K562 (cell line): ENCODE data around the gene NRG2. TPM values are rescaled to one million over a fixed set of nuclear protein-coding genes. Genes with fewer than 3 reads are reported as not detected.

Source experiments
- ATAC-seq: fragments of 200-7000 bp; cut with Tn5 transposase; 3 replicates; pipeline ENCODE4 v1.9.1; 2020; ENCODE audit warnings: moderate library complexity
- BruUV-seq: library from RNA; stranded (reverse); fragments of 400-500 nt; replicated peaks from 2 replicates; lab custom pipeline; 2021; lab: Mats Ljungman, UMichigan
- CTCF ChIA-PET: fragments of 300-600 bp; formaldehyde crosslinking; extraction: SDS; loops from one replicate; lab custom pipeline; 2021; ENCODE audit warnings: low intra/inter-chr PET ratio; lab: Yijun Ruan, JAX
- POLR2A ChIA-PET: fragments of 300-600, 350-650 bp; sonication (Branson Sonifier 250); formaldehyde crosslinking; extraction: SDS; loops from one replicate; lab custom pipeline; 2021; ENCODE audit warnings: antibody characterized with exemption, inconsistent platforms; lab: Yijun Ruan, JAX
- DNase-seq, 4 experiments: peaks; one replicate each; pipeline versions ENCODE4 v3.0.0 to v3.0.0-alpha.2; 2011 to 2018; ENCODE audit warnings: low spot score in 3 of 4, mixed read lengths in 3 of 4; ENCODE audit errors: extremely low read depth in 1 of 4
- FAIRE-seq: peaks from 2 replicates; lab custom pipeline; 2011; peaks lifted over from hg19 to GRCh38; lab: Jason Lieb, UNC
- H2AFZ ChIP-seq: 2 replicates; pipeline ENCODE4 v1.6.0; 2011; ENCODE audit warnings: low read depth, low read length, control low read depth, inconsistent platforms
- H3K27ac ChIP-seq: fragments of 200-600 bp; 3 replicates; pipeline ENCODE4 v1.8.0; 2011; ENCODE audit warnings: low read depth, mild to moderate bottlenecking, control low read depth, inconsistent platforms, low read length, moderate library complexity, mixed read lengths; ENCODE audit errors: extremely low read depth
- H3K27me3 ChIP-seq, 2 experiments: fragments of 300-600 bp in 1 of 2; 2 replicates in 1 of 2; 3 replicates in 1 of 2; pipeline versions ENCODE4 v1.6.0 to v1.8.0; 2011; ENCODE audit warnings: inconsistent platforms in 2 of 2, low read length in 2 of 2, mild to moderate bottlenecking in 1 of 2, mixed read lengths in 1 of 2, moderate library complexity in 1 of 2; ENCODE audit not compliant: control insufficient read depth in 2 of 2, insufficient read depth in 2 of 2
- H3K36me3 ChIP-seq: fragments of 300-600 bp; 3 replicates; pipeline ENCODE4 v1.8.0; 2011; ENCODE audit warnings: mild to moderate bottlenecking, low read length, inconsistent platforms; ENCODE audit not compliant: control insufficient read depth, insufficient read depth
- H3K4me1 ChIP-seq, 2 experiments: fragments of 200-600 bp in 1 of 2; replicated peaks in 1 of 2; 2 replicates in 1 of 2; 3 replicates in 1 of 2; pipeline versions ENCODE4 v1.5.1 to v1.8.0; 2011; ENCODE audit warnings: inconsistent platforms in 2 of 2, low read length in 2 of 2, mild to moderate bottlenecking in 1 of 2, mixed read lengths in 1 of 2, moderate library complexity in 1 of 2; ENCODE audit not compliant: control insufficient read depth in 2 of 2, insufficient read depth in 2 of 2
- H3K4me2 ChIP-seq: 2 replicates; pipeline ENCODE4 v1.6.1; 2011; ENCODE audit warnings: low read length, control low read depth, inconsistent platforms, mixed read lengths; ENCODE audit not compliant: insufficient read depth
- H3K4me3 ChIP-seq: fragments of 200-600 bp; sonication (generic), shearing (Covaris generic); 2 replicates; pipeline ENCODE4 v1.5.1; 2016; ENCODE audit warnings: control low read depth, inconsistent platforms
- H3K79me2 ChIP-seq: fragments of 200-600 bp; 3 replicates; pipeline ENCODE4 v1.8.0; 2011; ENCODE audit warnings: low read length, inconsistent platforms; ENCODE audit not compliant: control insufficient read depth, insufficient read depth
- H3K9ac ChIP-seq, 2 experiments: 2 replicates each; pipeline versions ENCODE4 v1.6.0 to v1.6.1; 2011; ENCODE audit warnings: low read depth in 2 of 2, low read length in 2 of 2, control low read depth in 1 of 2, inconsistent platforms in 1 of 2, mild to moderate bottlenecking in 1 of 2, mixed read lengths in 1 of 2; ENCODE audit not compliant: insufficient read depth in 1 of 2
- H3K9me1 ChIP-seq: one replicate; pipeline ENCODE4 v1.6.0; 2011; ENCODE audit warnings: inconsistent platforms, mild to moderate bottlenecking, low read length, moderate library complexity; ENCODE audit not compliant: control insufficient read depth, insufficient read depth
- H3K9me3 ChIP-seq: replicated peaks from 2 replicates; pipeline ENCODE4 v1.5.1; 2011; ENCODE audit warnings: low read depth, low read length, inconsistent platforms; ENCODE audit not compliant: control insufficient read depth, insufficient read depth
- H4K20me1 ChIP-seq: replicated peaks from 2 replicates; pipeline ENCODE4 v1.6.1; 2011; ENCODE audit warnings: low read length, inconsistent platforms, mixed read lengths; ENCODE audit not compliant: control insufficient read depth, insufficient read depth
- BRD4 ChIP-seq: fragments of 200-600 bp; sonication (generic); IDR thresholded peaks from 2 replicates; pipeline ENCODE4 v1.6.1; 2017; ENCODE audit warnings: inconsistent platforms
- GABPA ChIP-seq: fragments of 200-800 bp; sonication (Bioruptor generic); conservative IDR thresholded peaks from 2 replicates; pipeline ENCODE4 v1.6.1; 2016; ENCODE audit warnings: low read depth, missing genetic modification characterization, missing compliant biosample characterization
- JUN ChIP-seq, 2 experiments: sonication (generic) in 1 of 2; formaldehyde crosslinking in 1 of 2; IDR thresholded peaks; 2 replicates each; pipeline versions ENCODE4 v1.6.1 to v1.8.0; 2012 to 2022; ENCODE audit warnings: borderline replicate concordance in 2 of 2, mild to moderate bottlenecking in 2 of 2, improper control_type of control experiment in 1 of 2, low read depth in 1 of 2, low read length in 1 of 2, missing genetic modification reagents in 1 of 2
- WGBS: fragments of 100-300 bp; shearing (Covaris generic); methylation state at CpG from one replicate; pipeline ENCODE4 v1.1.6; 2016; ENCODE audit warnings: low coverage, mixed read lengths; ENCODE audit not compliant: insufficient coverage; ENCODE audit errors: missing lambda C conversion rate; 5-methylcytosine and 5-hydroxymethylcytosine counted together
- in situ Hi-C: fragments of 300-500 bp; cut with MboI; formaldehyde crosslinking; loops from 4 replicates; pipeline ENCODE4 v1.15.0; 2018; ENCODE audit warnings: inconsistent platforms, mixed read lengths
- intact Hi-C: fragments of 100-400 bp; cut with micrococcal nuclease; formaldehyde crosslinking; loops from 2 replicates; pipeline ENCODE4 v1.14.2; 2022
- polyA plus RNA-seq, 8 experiments: library from polyadenylated mRNA; depleted of rRNA in 4 of 8; stranded (reverse) in 5 of 8; unstranded in 3 of 8; fragments of >200 nt; fragmentation: Nextera tagmentation in 2 of 8; fragmentation: Illumina TruSeq in 1 of 8; extraction: Ambion mirVana in 2 of 8; extraction: Trizol in 1 of 8; gene quantifications; 2 replicates each; pipeline versions ENCODE4 v1.2.1 to v1.2.3, GENCODE V29; 2011 to 2014; ENCODE audit warnings: inconsistent platforms in 1 of 8, missing spikeins in 1 of 8
- total RNA-seq, 7 experiments: library from RNA; depleted of rRNA in 6 of 7; stranded (reverse); fragments of >200 nt in 6 of 7; fragmentation: Illumina TruSeq in 2 of 7; extraction: Trizol in 2 of 7; gene quantifications; 2 replicates each; pipeline versions ENCODE4 v1.2.1 to v1.2.3, GENCODE V29; 2011 to 2021; ENCODE audit warnings: low replicate concordance in 1 of 7
- TF ChIP-seq, protein P1 (sequence below): fragments of 450-650 bp; IDR thresholded peaks from 2 replicates; pipeline ENCODE4 v1.6.1; 2016; ENCODE audit warnings: mild to moderate bottlenecking

Gene NRG2
- total and polyA plus RNA-seq, 9 of the 15 experiments (the other 6 are each of a cell fraction or from before 2014, with no cell fraction given) = not detected

- no peaks in the 10 kb centered on the region for H3K79me2 ChIP-seq
- no TSS peak for BruUV-seq
- H3K36me3 ChIP-seq = no peaks in the 10 kb centered on the region
- no peaks in the 10 kb centered on the region for H3K4me1 ChIP-seq
- TF ChIP-seq, protein P1, sequence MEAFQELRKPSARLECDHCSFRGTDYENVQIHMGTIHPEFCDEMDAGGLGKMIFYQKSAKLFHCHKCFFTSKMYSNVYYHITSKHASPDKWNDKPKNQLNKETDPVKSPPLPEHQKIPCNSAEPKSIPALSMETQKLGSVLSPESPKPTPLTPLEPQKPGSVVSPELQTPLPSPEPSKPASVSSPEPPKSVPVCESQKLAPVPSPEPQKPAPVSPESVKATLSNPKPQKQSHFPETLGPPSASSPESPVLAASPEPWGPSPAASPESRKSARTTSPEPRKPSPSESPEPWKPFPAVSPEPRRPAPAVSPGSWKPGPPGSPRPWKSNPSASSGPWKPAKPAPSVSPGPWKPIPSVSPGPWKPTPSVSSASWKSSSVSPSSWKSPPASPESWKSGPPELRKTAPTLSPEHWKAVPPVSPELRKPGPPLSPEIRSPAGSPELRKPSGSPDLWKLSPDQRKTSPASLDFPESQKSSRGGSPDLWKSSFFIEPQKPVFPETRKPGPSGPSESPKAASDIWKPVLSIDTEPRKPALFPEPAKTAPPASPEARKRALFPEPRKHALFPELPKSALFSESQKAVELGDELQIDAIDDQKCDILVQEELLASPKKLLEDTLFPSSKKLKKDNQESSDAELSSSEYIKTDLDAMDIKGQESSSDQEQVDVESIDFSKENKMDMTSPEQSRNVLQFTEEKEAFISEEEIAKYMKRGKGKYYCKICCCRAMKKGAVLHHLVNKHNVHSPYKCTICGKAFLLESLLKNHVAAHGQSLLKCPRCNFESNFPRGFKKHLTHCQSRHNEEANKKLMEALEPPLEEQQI = no peak
- TF ChIP-seq BRD4 = no peak
- TF ChIP-seq GABPA = no peak
- TF ChIP-seq JUN (IDR thresholded peaks at IDR 0.05; ENCODE audit: borderline replicate concordance, low read depth, low read length) = no peak
- no peak for TF ChIP-seq JUN (CRISPR knock-in tag; IDR thresholded peaks at IDR 0.05; ENCODE audit: borderline replicate concordance)
- in situ Hi-C loops = loop anchor here (5.0 kb wide), 1 partner anchor 53 kb away; no protein-coding TSS in a partner anchor
- no peak overlapping the region for H3K4me2 ChIP-seq
- H3K9me1 ChIP-seq = no peaks in the 10 kb centered on the region
- intact Hi-C loops = loop anchor here (5.0 kb wide), 1 partner anchor 208 kb away; no protein-coding TSS in a partner anchor
- H3K4me3 ChIP-seq = no peak overlapping the region
- FAIRE-seq = no peak
- no peak overlapping the region for H3K9ac ChIP-seq
- no peak for ATAC-seq
- H2AFZ ChIP-seq = no peak overlapping the region
- H3K27me3 ChIP-seq = peaks cover 7 to 41% of the 10 kb centered on the region in 2 experiments; a peak in 4 of 5 replicates
- CTCF ChIA-PET = no interaction called here
- H4K20me1 ChIP-seq = 0 out of 2 replicates have a peak, but pooled peaks cover 16% of the 10 kb centered on the region
- WGBS = 2% methylated on average over 8 of the region's 8 CpGs
- no peak overlapping the region for H3K27ac ChIP-seq
- no peaks in the 10 kb centered on the region for H3K9me3 ChIP-seq
- DNase-seq = no peak
- POLR2A ChIA-PET = no interaction called here
Observed at GRCh38 chr5:139839918-139840317, 203.2 kb downstream of the NRG2 start.
